IMR-90 (cell line): ENCODE results near the gene IGFBPL1. TPM values are rescaled to one million over a fixed set of nuclear protein-coding genes. Genes with fewer than 3 reads are reported as not detected.

Source experiments
- ATAC-seq: fragments of 200-7000 bp; cut with Tn5 transposase; 2 replicates; pipeline ENCODE4 v1.9.1; 2020; ENCODE audit warnings: low read depth, mild to moderate bottlenecking, moderate library complexity
- BruUV-seq: library from RNA; stranded (reverse); fragments of 400-500 nt; replicated peaks from 2 replicates; lab custom pipeline; 2021; lab: Mats Ljungman, UMichigan
- CTCF ChIA-PET: fragments of 300-600 bp; formaldehyde crosslinking; extraction: SDS; loops from one replicate; lab custom pipeline; 2021; ENCODE audit warnings: antibody characterized with exemption; lab: Yijun Ruan, JAX
- POLR2A ChIA-PET: fragments of 300-600 bp; sonication (Branson Sonifier 250); formaldehyde crosslinking; loops from one replicate; lab custom pipeline; 2022; ENCODE audit warnings: antibody characterized with exemption; ENCODE audit not compliant: unreplicated experiment; lab: Charles Lee
- DNase-seq: peaks from one replicate; pipeline ENCODE4 v3.0.0; 2013
- H2AFZ ChIP-seq: replicated peaks from 2 replicates; pipeline ENCODE3; 2013; ENCODE audit warnings: low read length, mild to moderate bottlenecking; ENCODE audit not compliant: poor library complexity
- H2AK5ac ChIP-seq: 2 replicates; pipeline ENCODE4 v1.6.1; 2013; ENCODE audit warnings: low read depth, low read length, inconsistent platforms
- H2AK9ac ChIP-seq: replicated peaks from 2 replicates; pipeline ENCODE3; 2013; ENCODE audit warnings: mild to moderate bottlenecking, low read depth, low read length, moderate library complexity; ENCODE audit not compliant: poor library complexity
- H2BK120ac ChIP-seq: 2 replicates; pipeline ENCODE4 v1.6.1; 2013; ENCODE audit warnings: low read depth, low read length, inconsistent platforms
- H2BK15ac ChIP-seq: 3 replicates; pipeline ENCODE4 v1.6.1; 2013; ENCODE audit warnings: low read depth, low read length, inconsistent platforms
- H2BK20ac ChIP-seq: 2 replicates; pipeline ENCODE4 v1.6.1; 2013; ENCODE audit warnings: low read depth, mild to moderate bottlenecking, inconsistent platforms, low read length, moderate library complexity
- H2BK5ac ChIP-seq: 2 replicates; pipeline ENCODE4 v1.6.1; 2013; ENCODE audit warnings: mild to moderate bottlenecking, low read depth, low read length, inconsistent platforms; ENCODE audit not compliant: poor library complexity, severe bottlenecking
- H3K14ac ChIP-seq: replicated peaks from 2 replicates; pipeline ENCODE4 v1.6.1; 2013; ENCODE audit warnings: low read depth, low read length, inconsistent platforms
- H3K18ac ChIP-seq: 2 replicates; pipeline ENCODE4 v1.6.1; 2013; ENCODE audit warnings: low read depth, low read length, control low read depth
- H3K23ac ChIP-seq: 2 replicates; pipeline ENCODE4 v1.6.1; 2013; ENCODE audit warnings: low read depth, low read length, inconsistent platforms
- H3K27ac ChIP-seq: 2 replicates; pipeline ENCODE4 v1.5.1; 2013; ENCODE audit warnings: mild to moderate bottlenecking, control low read depth, low read length; ENCODE audit not compliant: insufficient read depth
- H3K27me3 ChIP-seq: 2 replicates; pipeline ENCODE4 v1.6.1; 2013; ENCODE audit warnings: low read length; ENCODE audit not compliant: control insufficient read depth, insufficient read depth
- H3K36me3 ChIP-seq: 2 replicates; pipeline ENCODE4 v1.6.1; 2013; ENCODE audit warnings: low read length, mixed read lengths; ENCODE audit not compliant: control insufficient read depth, insufficient read depth
- H3K4ac ChIP-seq: 2 replicates; pipeline ENCODE4 v1.6.1; 2013; ENCODE audit warnings: low read depth, low read length, inconsistent platforms
- H3K4me1 ChIP-seq: 2 replicates; pipeline ENCODE4 v1.6.1; 2013; ENCODE audit warnings: low read length, mixed read lengths; ENCODE audit not compliant: control insufficient read depth, insufficient read depth
- H3K4me2 ChIP-seq: 2 replicates; pipeline ENCODE4 v1.6.1; 2013; ENCODE audit warnings: low read depth, mild to moderate bottlenecking, control low read depth, low read length, moderate library complexity
- H3K4me3 ChIP-seq: 2 replicates; pipeline ENCODE4 v1.5.1; 2013; ENCODE audit warnings: low read depth, mild to moderate bottlenecking, control low read depth, low read length, moderate library complexity; ENCODE audit not compliant: insufficient read depth
- H3K56ac ChIP-seq: 2 replicates; pipeline ENCODE4 v1.6.1; 2013; ENCODE audit warnings: low read length, inconsistent platforms; ENCODE audit not compliant: insufficient read depth; ENCODE audit errors: extremely low read depth
- H3K79me1 ChIP-seq, 2 experiments: 2 replicates each; pipeline ENCODE4 v1.6.1; 2013; ENCODE audit warnings: low read length in 2 of 2, inconsistent platforms in 1 of 2, low read depth in 1 of 2
- H3K9ac ChIP-seq: 2 replicates; pipeline ENCODE4 v1.6.1; 2013; ENCODE audit warnings: low read depth, low read length, control low read depth
- H3K9me1 ChIP-seq: 2 replicates; pipeline ENCODE4 v1.6.1; 2013; ENCODE audit warnings: low read length, inconsistent platforms; ENCODE audit not compliant: insufficient read depth
- H3K9me3 ChIP-seq: 2 replicates; pipeline ENCODE4 v1.6.1; 2013; ENCODE audit warnings: low read length; ENCODE audit not compliant: control insufficient read depth, insufficient read depth
- H4K20me1 ChIP-seq: 2 replicates; pipeline ENCODE4 v1.6.1; 2013; ENCODE audit warnings: low read length, inconsistent platforms; ENCODE audit not compliant: insufficient read depth
- H4K5ac ChIP-seq: 2 replicates; pipeline ENCODE4 v1.6.1; 2013; ENCODE audit warnings: mild to moderate bottlenecking, low read depth, low read length, control low read depth
- H4K8ac ChIP-seq, 2 experiments: 2 replicates each; pipeline ENCODE4 v1.6.1; 2013; ENCODE audit warnings: low read depth in 2 of 2, low read length in 2 of 2, control low read depth in 1 of 2, inconsistent platforms in 1 of 2
- H4K91ac ChIP-seq: 2 replicates; pipeline ENCODE4 v1.6.1; 2013; ENCODE audit warnings: low read depth, low read length, inconsistent platforms; ENCODE audit not compliant: insufficient read depth
- BHLHE40 ChIP-seq: fragments of 150-350 bp; IDR thresholded peaks from 2 replicates; pipeline ENCODE4 v1.6.1; 2016; ENCODE audit warnings: mild to moderate bottlenecking, low read depth, low read length
- CEBPB ChIP-seq: IDR thresholded peaks from 2 replicates; pipeline ENCODE4 v1.6.1; 2012; ENCODE audit warnings: low read depth, low read length, improper control_type of control experiment
- CHD1 ChIP-seq: IDR thresholded peaks from 2 replicates; pipeline ENCODE4 v1.6.1; 2012; ENCODE audit warnings: low read depth, low read length, improper control_type of control experiment
- CTCF ChIP-seq: conservative IDR thresholded peaks from 2 replicates; pipeline ENCODE4 v1.5.1; 2012; ENCODE audit warnings: mild to moderate bottlenecking, low read depth, low read length, improper control_type of control experiment
- ELK1 ChIP-seq: fragments of 150-350 bp; IDR thresholded peaks from 2 replicates; pipeline ENCODE4 v1.6.1; 2016; ENCODE audit warnings: low read depth, mild to moderate bottlenecking, low read length, moderate library complexity, borderline replicate concordance
- FOS ChIP-seq: fragments of 150-350 bp; IDR thresholded peaks from 2 replicates; pipeline ENCODE4 v1.6.1; 2016; ENCODE audit warnings: low read depth, low read length
- MAFK ChIP-seq: IDR thresholded peaks from 2 replicates; pipeline ENCODE4 v1.6.1; 2012; ENCODE audit warnings: low read depth, low read length, improper control_type of control experiment
- MAZ ChIP-seq: IDR thresholded peaks from 2 replicates; pipeline ENCODE4 v1.6.1; 2012; ENCODE audit warnings: low read depth, mild to moderate bottlenecking, low read length, improper control_type of control experiment, moderate library complexity, borderline replicate concordance
- MXI1 ChIP-seq: IDR thresholded peaks from 2 replicates; pipeline ENCODE4 v1.6.1; 2012; ENCODE audit warnings: low read depth, mild to moderate bottlenecking, low read length, moderate library complexity, borderline replicate concordance
- NFE2L2 ChIP-seq: fragments of 150-350 bp; IDR thresholded peaks from 2 replicates; pipeline ENCODE4 v1.6.1; 2016; ENCODE audit warnings: low read depth, mild to moderate bottlenecking, low read length
- POLR2A ChIP-seq: IDR thresholded peaks from 2 replicates; pipeline ENCODE4 v1.6.1; 2012; ENCODE audit warnings: mild to moderate bottlenecking, low read depth, low read length
- RAD21 ChIP-seq: IDR thresholded peaks from 2 replicates; pipeline ENCODE4 v1.6.1; 2012; ENCODE audit warnings: low read length, improper control_type of control experiment
- RCOR1 ChIP-seq: IDR thresholded peaks from 2 replicates; pipeline ENCODE4 v1.6.1; 2012; ENCODE audit warnings: mild to moderate bottlenecking, low read length, improper control_type of control experiment; ENCODE audit not compliant: insufficient replicate concordance
- RFX5 ChIP-seq: IDR thresholded peaks from 2 replicates; pipeline ENCODE4 v1.8.0; 2012; ENCODE audit warnings: low read depth, mild to moderate bottlenecking, low read length, moderate library complexity
- SMC3 ChIP-seq: fragments of 150-350 bp; IDR thresholded peaks from 2 replicates; pipeline ENCODE4 v1.6.1; 2016; ENCODE audit warnings: low read depth, mild to moderate bottlenecking, antibody characterized with exemption, low read length, moderate library complexity
- USF2 ChIP-seq: fragments of 150-350 bp; IDR thresholded peaks from 2 replicates; pipeline ENCODE4 v1.6.1; 2017; ENCODE audit warnings: mild to moderate bottlenecking, antibody characterized with exemption, low read length, low read depth
- WGBS, 2 experiments: methylation state at CpG; one replicate each; pipeline versions ENCODE4 v1.1.5 to v1.1.7; 2013; ENCODE audit warnings: missing lambda C conversion rate in 2 of 2; ENCODE audit not compliant: insufficient read length in 1 of 2; ENCODE audit errors: extremely low coverage in 2 of 2; 5-methylcytosine and 5-hydroxymethylcytosine counted together
- dilution Hi-C: fragments of 300-500 bp; cut with HindIII; formaldehyde crosslinking; loops from one replicate; pipeline ENCODE4 v1.14.3; 2018; ENCODE audit warnings: low sequenced_read_pairs; ENCODE audit not compliant: unreplicated experiment
- in situ Hi-C: fragments of 300-500 bp; cut with MboI; formaldehyde crosslinking; loops from 3 replicates; pipeline ENCODE4 v1.14.3; 2019; ENCODE audit warnings: low sequenced_read_pairs, inconsistent platforms, mixed read lengths
- intact Hi-C: fragments of 100-400 bp; cut with micrococcal nuclease; formaldehyde crosslinking; loops from 2 replicates; pipeline ENCODE4 v1.10.0; 2022
- polyA plus RNA-seq, 3 experiments: library from polyadenylated mRNA; depleted of rRNA; stranded (reverse); fragments of >200 nt; gene quantifications; 2 replicates each; pipeline ENCODE4 v1.2.3, GENCODE V29; 2012; ENCODE audit warnings: low replicate concordance in 1 of 3
- total RNA-seq: library from RNA; depleted of rRNA; stranded (reverse); fragments of >200 nt; gene quantifications from 2 replicates; pipeline ENCODE4 v1.2.3, GENCODE V29; 2012

Gene IGFBPL1
- total and polyA plus RNA-seq, 2 of the 4 experiments (the other 2 are of a cell fraction) = not detected

- Histone ChIP-seq H3K4me3 (no peak overlapping the region), H2BK120ac (no peak overlapping the region), H2AK9ac (no peak overlapping the region), H2AFZ (no peak overlapping the region), H3K9ac (no peak overlapping the region), H2AK5ac (no peak overlapping the region), H4K20me1 (no peaks in the 10 kb centered on the region; the same call in 1 of the 2 replicates), H3K14ac (no peak overlapping the region), H3K9me1 (no peaks in the 10 kb centered on the region; the same call in 1 of the 2 replicates), H3K79me1 (0 out of 4 replicates have a peak, but pooled peaks cover 0 to 4% of the 10 kb centered on the region in 2 experiments), H3K4ac (no peak overlapping the region), H2BK20ac (no peak overlapping the region), H3K27me3 (peaks cover 59% of the 10 kb centered on the region), H4K8ac (no peak overlapping the region), H2BK15ac (no peak overlapping the region), H3K56ac (no peak overlapping the region), H3K4me2 (no peak overlapping the region), H3K23ac (no peak overlapping the region), H3K18ac (no peak overlapping the region), H3K9me3 (no peaks in the 10 kb centered on the region), H4K5ac (no peak overlapping the region), H3K36me3 (no peaks in the 10 kb centered on the region), H3K27ac (no peak overlapping the region), H2BK5ac (no peak overlapping the region), H4K91ac (no peak overlapping the region), H3K4me1 (no peaks in the 10 kb centered on the region)
- in situ Hi-C loops = no loop called here
- ChIA-PET CTCF (no interaction called here), POLR2A (no interaction called here)
- BruUV-seq = no TSS peak
- ATAC-seq (no peak), DNase-seq (no peak)
- no CpG with 5 or more reads among the region's 6 CpGs for WGBS, 2 experiments
- dilution Hi-C loops = no loop called here
- TF ChIP-seq MAZ (no peak), CTCF (no peak), FOS (no peak), CHD1 (no peak), BHLHE40 (no peak), USF2 (no peak), NFE2L2 (no peak), RCOR1 (no peak), POLR2A (no peak), RFX5 (no peak), MAFK (no peak), RAD21 (no peak), ELK1 (no peak), MXI1 (no peak), CEBPB (no peak), SMC3 (no peak)
- intact Hi-C loops = loop anchor here (5.0 to 10.0 kb wide), 4 partner anchors 60 to 920 kb away; partner anchors contain the start of gene POLR1E
Observed at GRCh38 chr9:38404314-38404713, 19.9 kb downstream of the IGFBPL1 start.
